Myocyte (in vitro differentiated cells): Measurements from ENCODE around the gene NTSR1. TPM values are rescaled to one million over a fixed set of nuclear protein-coding genes. Genes with fewer than 3 reads are reported as not detected.
"Not testable (repeated sequence)": the region's sequence is repeated elsewhere in the genome, so short reads cannot be mapped to it uniquely, and the experiment has no call there.

Source experiments
- DNase-seq: peaks from one replicate; pipeline ENCODE4 v3.0.0-alpha.2; 2012; ENCODE audit warnings: low read depth
- total RNA-seq: library from RNA; depleted of rRNA; stranded (reverse); fragments of >200 nt; gene quantifications from 2 replicates; pipeline ENCODE4 v1.2.3, GENCODE V29; 2014

The NTSR1 gene
- total RNA-seq, 1 donor from 2014 or later, result not detected

GRCh38 chr20:62671765-62672164 lies 36.9 kb upstream of the NTSR1 start:
- no peak for DNase-seq

- DNase-seq, result no peak
Measured at GRCh38 chr20:62674370-62674769, 34.3 kb upstream of the NTSR1 start.

GRCh38 chr20:62675156-62675876 lies 33.3 kb upstream of the NTSR1 start:
- peak; percentile 93 for DNase-seq

- no peak for DNase-seq
Measured at GRCh38 chr20:62675877-62676260, 32.8 kb upstream of the NTSR1 start.

GRCh38 chr20:62676976-62677375 lies 31.7 kb upstream of the NTSR1 start:
- DNase-seq, result no peak

GRCh38 chr20:62677678-62678077 lies 31.0 kb upstream of the NTSR1 start:
- no peak for DNase-seq

- no peak for DNase-seq
Measured at GRCh38 chr20:62678553-62678952, 30.1 kb upstream of the NTSR1 start.

- no peak for DNase-seq
Measured at GRCh38 chr20:62679978-62680589, 28.6 kb upstream of the NTSR1 start.

GRCh38 chr20:62682912-62683517 lies 25.6 kb upstream of the NTSR1 start:
- DNase-seq, result no peak

- DNase-seq, result not testable (repeated sequence)
Measured at GRCh38 chr20:62683660-62684322, 24.8 kb upstream of the NTSR1 start.

GRCh38 chr20:62684981-62685380 lies 23.7 kb upstream of the NTSR1 start:
- no peak for DNase-seq

GRCh38 chr20:62685781-62686555 lies 22.7 kb upstream of the NTSR1 start:
- DNase-seq, result no peak

GRCh38 chr20:62686869-62687830 lies 21.5 kb upstream of the NTSR1 start:
- no peak for DNase-seq

- no peak for DNase-seq
Measured at GRCh38 chr20:62688083-62688482, 20.6 kb upstream of the NTSR1 start.

- DNase-seq, result peak; percentile 58
Measured at GRCh38 chr20:62688855-62689460, 19.7 kb upstream of the NTSR1 start.

GRCh38 chr20:62689861-62690260 lies 18.8 kb upstream of the NTSR1 start:
- DNase-seq, result no peak

- DNase-seq, result no peak
Measured at GRCh38 chr20:62690261-62690820, 18.3 kb upstream of the NTSR1 start.

- DNase-seq, result no peak
Measured at GRCh38 chr20:62691487-62691886, 17.1 kb upstream of the NTSR1 start.

GRCh38 chr20:62692176-62692575 lies 16.5 kb upstream of the NTSR1 start:
- peak; percentile 33 for DNase-seq
